Caco-2 (cell line): Measurements from ENCODE around the gene CLIP2. TPM values are rescaled to one million over a fixed set of nuclear protein-coding genes. Genes with fewer than 3 reads are reported as not detected.
A peak's percentile ranks its signal among the peaks of the same experiment; 100 is the strongest.

Source experiments
- BruUV-seq: library from RNA; stranded (reverse); fragments of 400-500 nt; replicated peaks from 2 replicates; lab custom pipeline; 2021; lab: Mats Ljungman, UMichigan
- CTCF ChIA-PET: fragments of 300-600 bp; sonication (Branson Sonifier 250); formaldehyde crosslinking; loops from one replicate; lab custom pipeline; 2022; ENCODE audit warnings: antibody characterized with exemption; lab: Charles Lee
- POLR2A ChIA-PET: fragments of 300-600 bp; sonication (Branson Sonifier 250); formaldehyde crosslinking; loops from one replicate; lab custom pipeline; 2022; ENCODE audit warnings: antibody characterized with exemption; lab: Charles Lee
- DNase-seq, 2 experiments: peaks; one replicate each; pipeline versions ENCODE4 v3.0.0 to v3.0.0-alpha.2; 2020 to 2022
- H3K27me3 ChIP-seq: replicated peaks from 2 replicates; pipeline ENCODE4 v1.6.0; 2011; ENCODE audit warnings: low read length; ENCODE audit not compliant: control insufficient read depth, insufficient read depth
- H3K36me3 ChIP-seq: 2 replicates; pipeline ENCODE4 v1.5.1; 2011; ENCODE audit warnings: low read length; ENCODE audit not compliant: control insufficient read depth, insufficient read depth
- H3K4me1 ChIP-seq: fragments of 250-450 bp; sonication (Bioruptor Pico); 2 replicates; pipeline ENCODE4 v1.5.1; 2020; ENCODE audit warnings: mild to moderate bottlenecking
- H3K4me3 ChIP-seq: 2 replicates; pipeline ENCODE4 v1.5.1; 2011; ENCODE audit warnings: low read depth, mild to moderate bottlenecking, control low read depth, low read length
- H3K9me3 ChIP-seq: fragments of 250-450 bp; sonication (Bioruptor Pico); 2 replicates; pipeline ENCODE4 v1.5.1; 2020; ENCODE audit warnings: mild to moderate bottlenecking, moderate library complexity
- H3K27ac Mint-ChIP-seq: one replicate; pipeline ENCODE4 v1.8.0; 2022; ENCODE audit warnings: mixed read lengths; ENCODE audit not compliant: unreplicated experiment
- H3K27me3 Mint-ChIP-seq: one replicate; pipeline ENCODE4 v1.8.0; 2022; ENCODE audit warnings: mixed read lengths; ENCODE audit not compliant: insufficient read depth, unreplicated experiment
- H3K36me3 Mint-ChIP-seq: one replicate; pipeline ENCODE4 v1.8.0; 2022; ENCODE audit warnings: mild to moderate bottlenecking, mixed read lengths; ENCODE audit not compliant: insufficient read depth, unreplicated experiment
- H3K4me1 Mint-ChIP-seq: one replicate; pipeline ENCODE4 v1.8.0; 2022; ENCODE audit warnings: low read depth, mixed read lengths; ENCODE audit not compliant: unreplicated experiment
- H3K4me3 Mint-ChIP-seq: one replicate; pipeline ENCODE4 v1.8.0; 2022; ENCODE audit warnings: mild to moderate bottlenecking, moderate library complexity, mixed read lengths; ENCODE audit not compliant: unreplicated experiment
- H3K9me3 Mint-ChIP-seq: one replicate; pipeline ENCODE4 v1.8.0; 2022; ENCODE audit warnings: mixed read lengths; ENCODE audit not compliant: unreplicated experiment
- intact Hi-C: fragments of 100-400 bp; cut with micrococcal nuclease; formaldehyde crosslinking; loops from one replicate; pipeline ENCODE4 v1.10.0; 2022; ENCODE audit not compliant: unreplicated experiment
- total RNA-seq: library from RNA; stranded (reverse); gene quantifications from 2 replicates; pipeline ENCODE4 v1.2.3, GENCODE V29; 2022
- TF ChIP-seq, protein P1 (sequence below), 2 experiments: fragments of 200-600 bp in 1 of 2; IDR thresholded peaks; 1 replicate in 1 of 2; 2 replicates in 1 of 2; pipeline versions ENCODE4 v1.5.1 to v1.8.0; 2011 to 2022; ENCODE audit warnings: antibody characterized with exemption in 1 of 2, control low read depth in 1 of 2, inconsistent platforms in 1 of 2, low read depth in 1 of 2, low read length in 1 of 2, mild to moderate bottlenecking in 1 of 2, moderate library complexity in 1 of 2; ENCODE audit not compliant: insufficient read depth in 1 of 2, severe bottlenecking in 1 of 2, unreplicated experiment in 1 of 2

The CLIP2 gene
- total RNA-seq, 1 experiment from 2014 or later: 19.5 TPM

DNA sequence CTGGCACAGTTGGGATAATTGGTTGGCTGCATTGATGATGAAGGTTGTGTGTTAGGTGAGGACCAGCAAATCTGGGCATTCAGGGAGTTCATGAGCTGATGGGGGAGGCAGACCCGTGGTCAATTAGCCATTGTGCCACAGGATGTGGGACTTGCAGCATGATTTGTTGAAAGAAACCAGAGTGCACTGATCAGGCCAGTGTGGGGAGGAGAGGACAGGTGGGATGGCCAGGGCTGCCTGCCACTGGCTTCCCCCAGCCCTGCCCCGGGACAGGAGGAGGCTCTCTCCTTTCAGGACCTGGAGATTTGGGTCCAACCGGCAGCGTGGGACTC lies 4.3 kb downstream of the CLIP2 start:
- peak overlapping the region; percentile 24 for H3K4me3 ChIP-seq
- H3K36me3 Mint-ChIP-seq: peaks cover 19% of the 10 kb centered on the region
- H3K9me3 Mint-ChIP-seq: no peaks in the 10 kb centered on the region
- peak overlapping the region; percentile 71 for H3K4me3 Mint-ChIP-seq
- H3K36me3 ChIP-seq: no peaks in the 10 kb centered on the region; the same call in 1 of the 2 replicates
- H3K9me3 ChIP-seq: no peaks in the 10 kb centered on the region
- intact Hi-C loops: loop anchor here (2.0 to 5.0 kb wide), 2 partner anchors 74 to 99 kb away; no protein-coding TSS in a partner anchor
- peak overlapping the region; percentile 93 for H3K27ac Mint-ChIP-seq
- CTCF ChIA-PET: interaction anchor here (1.5 kb wide), 1 partner anchor 87 kb away, joined by 7 read pairs; no protein-coding TSS in a partner anchor
- H3K4me1 ChIP-seq: peaks cover 49% of the 10 kb centered on the region
- POLR2A ChIA-PET: no interaction called here
- TF ChIP-seq, protein P1, sequence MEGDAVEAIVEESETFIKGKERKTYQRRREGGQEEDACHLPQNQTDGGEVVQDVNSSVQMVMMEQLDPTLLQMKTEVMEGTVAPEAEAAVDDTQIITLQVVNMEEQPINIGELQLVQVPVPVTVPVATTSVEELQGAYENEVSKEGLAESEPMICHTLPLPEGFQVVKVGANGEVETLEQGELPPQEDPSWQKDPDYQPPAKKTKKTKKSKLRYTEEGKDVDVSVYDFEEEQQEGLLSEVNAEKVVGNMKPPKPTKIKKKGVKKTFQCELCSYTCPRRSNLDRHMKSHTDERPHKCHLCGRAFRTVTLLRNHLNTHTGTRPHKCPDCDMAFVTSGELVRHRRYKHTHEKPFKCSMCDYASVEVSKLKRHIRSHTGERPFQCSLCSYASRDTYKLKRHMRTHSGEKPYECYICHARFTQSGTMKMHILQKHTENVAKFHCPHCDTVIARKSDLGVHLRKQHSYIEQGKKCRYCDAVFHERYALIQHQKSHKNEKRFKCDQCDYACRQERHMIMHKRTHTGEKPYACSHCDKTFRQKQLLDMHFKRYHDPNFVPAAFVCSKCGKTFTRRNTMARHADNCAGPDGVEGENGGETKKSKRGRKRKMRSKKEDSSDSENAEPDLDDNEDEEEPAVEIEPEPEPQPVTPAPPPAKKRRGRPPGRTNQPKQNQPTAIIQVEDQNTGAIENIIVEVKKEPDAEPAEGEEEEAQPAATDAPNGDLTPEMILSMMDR (IDR thresholded peaks at IDR 0.05; ENCODE audit: insufficient read depth in 1 of 2, low read depth in 1 of 2, low read length in 1 of 2, severe bottlenecking in 1 of 2, unreplicated experiment in 1 of 2): no peak
- no TSS peak for BruUV-seq
- H3K27me3 Mint-ChIP-seq: no peaks in the 10 kb centered on the region
- no peak for DNase-seq
- no peaks in the 10 kb centered on the region for H3K27me3 ChIP-seq
- H3K4me1 Mint-ChIP-seq: peaks cover 40% of the 10 kb centered on the region

DNA sequence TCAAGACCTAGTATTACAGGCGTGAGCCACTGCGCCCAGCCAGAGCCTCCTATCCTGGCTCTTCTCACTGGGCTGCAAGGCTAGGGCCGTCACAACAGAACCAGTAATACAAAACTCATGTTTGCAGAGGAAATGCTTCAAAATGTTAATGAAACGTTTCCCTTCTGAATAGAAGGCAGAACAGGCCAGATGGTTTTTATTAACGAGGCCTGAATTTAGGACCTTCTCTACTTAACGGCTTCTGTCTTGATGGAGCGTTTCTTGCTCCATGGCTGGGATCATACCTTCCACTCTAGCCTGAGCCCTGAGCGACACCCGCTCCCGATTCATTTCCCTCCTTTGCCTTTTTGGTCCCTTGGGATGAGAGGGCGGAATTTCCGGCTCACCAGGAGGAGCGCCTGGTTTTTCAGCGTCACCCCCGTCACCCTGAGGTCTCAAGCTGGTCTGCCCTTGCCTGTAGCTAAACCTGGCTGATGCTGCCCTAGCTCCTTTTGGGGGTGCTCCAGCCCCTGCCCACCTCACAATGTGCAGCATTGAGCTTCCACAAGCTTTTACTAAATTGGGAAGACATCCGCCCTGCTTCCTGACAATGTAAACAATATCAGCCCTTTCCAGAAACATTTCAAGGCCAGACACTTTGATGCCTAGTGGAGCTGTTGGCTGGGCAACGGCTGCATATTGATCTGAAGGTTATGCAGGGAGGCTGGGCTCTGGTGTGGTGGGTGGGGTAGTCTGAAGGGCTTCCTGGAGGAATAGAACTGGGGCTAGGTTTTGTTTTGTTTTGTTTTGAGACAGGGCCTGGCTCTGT lies 5.2 kb downstream of the CLIP2 start:
- Mint-ChIP-seq H3K4me1 (peaks cover 40% of the 10 kb centered on the region), H3K27ac (peak overlapping the region; percentile 93), H3K9me3 (no peaks in the 10 kb centered on the region), H3K27me3 (no peaks in the 10 kb centered on the region), H3K4me3 (peak overlapping the region; percentile 27), H3K36me3 (peaks cover 14% of the 10 kb centered on the region)
- ChIA-PET POLR2A (no interaction called here), CTCF (interaction anchor here (1.5 kb wide), 1 partner anchor 88 kb away, joined by 7 read pairs; no protein-coding TSS in a partner anchor)
- DNase-seq: no peak
- Histone ChIP-seq H3K4me1 (peaks cover 46% of the 10 kb centered on the region), H3K4me3 (no peak overlapping the region), H3K36me3 (no peaks in the 10 kb centered on the region; the same call in 1 of the 2 replicates), H3K27me3 (no peaks in the 10 kb centered on the region), H3K9me3 (no peaks in the 10 kb centered on the region)
- intact Hi-C loops: loop anchor here (5.0 kb wide), 1 partner anchor 73 kb away; no protein-coding TSS in a partner anchor
- TF ChIP-seq, protein P1 (IDR thresholded peaks at IDR 0.05; ENCODE audit: insufficient read depth in 1 of 2, low read depth in 1 of 2, low read length in 1 of 2, severe bottlenecking in 1 of 2, unreplicated experiment in 1 of 2): no peak
- no TSS peak for BruUV-seq

DNA sequence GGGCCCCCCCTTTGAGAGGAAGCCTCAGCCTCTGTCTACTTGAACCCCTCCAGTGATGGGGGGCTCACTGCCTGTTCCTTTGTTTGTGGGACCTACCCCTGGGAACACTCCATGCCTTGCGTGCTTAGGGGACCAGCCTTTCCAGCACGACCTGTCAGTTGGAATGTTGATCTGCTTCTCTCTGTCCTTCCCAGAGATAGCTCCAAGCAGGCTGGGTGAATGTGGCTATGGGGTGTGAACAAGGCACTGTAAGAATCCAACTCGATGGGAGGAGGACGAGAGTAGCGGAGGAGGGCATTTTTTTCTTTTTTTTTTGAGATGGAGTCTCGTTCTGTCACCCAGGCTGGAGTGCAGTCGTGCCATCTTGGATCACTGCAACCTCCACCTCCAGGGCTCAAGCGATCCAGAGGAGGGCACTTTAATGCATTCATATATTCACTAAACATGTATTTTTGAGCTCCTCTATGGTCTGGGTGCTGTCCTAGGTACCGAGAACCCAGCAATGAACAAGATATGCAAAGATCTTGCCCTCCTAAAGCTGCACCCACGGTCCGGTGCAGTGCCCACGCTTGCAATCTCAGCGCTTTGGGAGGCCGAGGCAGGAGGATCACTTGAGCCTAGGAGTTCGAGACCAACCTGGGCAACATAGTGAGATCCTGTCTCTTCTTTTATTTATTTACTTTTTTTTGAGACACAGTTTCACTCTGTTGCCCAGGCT lies 8.5 kb downstream of the CLIP2 start:
- H3K36me3 ChIP-seq: no peaks in the 10 kb centered on the region; the same call in 1 of the 2 replicates
- no peaks in the 10 kb centered on the region for H3K27me3 Mint-ChIP-seq
- intact Hi-C loops: no loop called here
- ChIA-PET CTCF (interaction anchor here (0.8 kb wide), 1 partner anchor 91 kb away, joined by 3 read pairs; no protein-coding TSS in a partner anchor), POLR2A (no interaction called here)
- H3K4me1 Mint-ChIP-seq: peaks cover 28% of the 10 kb centered on the region
- TF ChIP-seq, protein P1 (IDR thresholded peaks at IDR 0.05; ENCODE audit: insufficient read depth in 1 of 2, low read depth in 1 of 2, low read length in 1 of 2, severe bottlenecking in 1 of 2, unreplicated experiment in 1 of 2): no peak
- peak overlapping the region; percentile 71 for H3K27ac Mint-ChIP-seq
- no peak overlapping the region for H3K4me3 Mint-ChIP-seq
- no peaks in the 10 kb centered on the region for H3K9me3 Mint-ChIP-seq
- peak; percentile 45 to 56 for DNase-seq
- H3K36me3 Mint-ChIP-seq: peaks cover 12% of the 10 kb centered on the region
- no peak overlapping the region for H3K4me3 ChIP-seq
- H3K9me3 ChIP-seq: no peaks in the 10 kb centered on the region
- H3K4me1 ChIP-seq: peaks cover 19% of the 10 kb centered on the region
- no TSS peak for BruUV-seq
- H3K27me3 ChIP-seq: no peaks in the 10 kb centered on the region
